Activated T-cell treated with anti-CD3 and anti-CD28 coated beads for 1 hour (primary cell): ENCODE results near the gene MAB21L4.
A peak's percentile ranks its signal among the peaks of the same experiment; 100 is the strongest.

Experiments used
- DNase-seq: peaks from one replicate; pipeline ENCODE4 v3.0.0-alpha.2; 2020; ENCODE audit warnings: low read depth

The MAB21L4 gene

DNA sequence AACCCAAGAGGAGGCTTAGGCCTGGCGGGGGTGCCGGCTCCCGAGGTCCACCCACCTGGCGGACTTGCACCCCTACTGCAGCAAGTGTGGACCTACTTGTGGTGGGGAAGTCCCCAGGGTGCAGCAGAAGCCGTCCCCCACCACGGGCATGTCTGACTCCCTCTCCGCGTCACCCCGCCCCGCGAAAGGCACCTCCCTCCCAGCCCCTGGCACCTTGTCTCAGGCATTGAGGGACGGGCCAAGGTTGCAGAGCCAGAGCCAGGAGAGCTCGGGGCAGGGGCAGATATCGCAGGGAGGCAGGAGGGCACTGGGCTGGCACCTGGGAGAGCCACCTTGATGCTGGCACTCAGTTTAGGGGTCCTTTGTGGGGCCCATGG, 29.2 kb upstream of the MAB21L4 start:
- DNase-seq = no peak

DNA sequence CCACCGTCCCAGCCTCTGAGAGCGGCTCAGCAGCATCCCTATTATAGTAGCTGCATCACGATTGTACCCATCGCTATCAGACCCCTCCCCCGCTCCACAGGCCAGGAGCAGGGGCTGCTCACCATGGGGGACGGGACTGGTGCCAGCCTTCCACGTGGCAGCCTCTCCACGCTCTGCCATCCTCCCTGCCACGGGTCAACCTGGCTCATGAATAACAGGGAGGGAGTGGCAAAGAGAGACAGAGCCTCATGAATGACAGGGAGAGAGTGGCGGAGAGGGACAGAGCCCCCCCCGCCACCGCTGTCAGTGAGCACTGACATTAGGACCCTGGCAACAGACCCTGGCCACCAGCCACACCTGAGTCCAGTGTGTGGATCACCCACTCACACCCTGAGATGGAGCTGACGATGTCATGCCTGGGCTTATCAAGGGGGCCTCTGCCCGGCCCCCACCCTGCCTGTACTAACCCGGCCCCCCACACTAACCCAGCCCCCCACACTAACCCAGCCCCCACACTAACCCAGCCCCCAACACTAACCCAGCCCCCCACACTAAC, 27.1 kb upstream of the MAB21L4 start:
- DNase-seq = no peak

- no peak for DNase-seq
Measured at GRCh38 chr2:240922245-240922981, 26.5 kb upstream of the MAB21L4 start.

DNA sequence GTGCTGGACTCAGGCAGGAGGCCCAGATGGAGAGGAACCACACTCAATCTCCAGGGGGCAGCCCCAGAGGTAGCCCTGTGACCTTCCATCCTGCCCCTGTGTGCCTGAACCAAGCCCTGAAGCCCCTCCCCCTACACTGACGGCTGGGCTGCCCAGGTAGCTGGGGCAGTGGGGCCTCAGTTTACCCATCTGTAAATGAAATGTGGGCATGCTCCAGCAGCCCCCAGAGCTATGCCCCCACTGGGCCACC, 26.0 kb upstream of the MAB21L4 start:
- no peak for DNase-seq

- no peak for DNase-seq
Measured at GRCh38 chr2:240921311-240921994, 25.5 kb upstream of the MAB21L4 start.

DNA sequence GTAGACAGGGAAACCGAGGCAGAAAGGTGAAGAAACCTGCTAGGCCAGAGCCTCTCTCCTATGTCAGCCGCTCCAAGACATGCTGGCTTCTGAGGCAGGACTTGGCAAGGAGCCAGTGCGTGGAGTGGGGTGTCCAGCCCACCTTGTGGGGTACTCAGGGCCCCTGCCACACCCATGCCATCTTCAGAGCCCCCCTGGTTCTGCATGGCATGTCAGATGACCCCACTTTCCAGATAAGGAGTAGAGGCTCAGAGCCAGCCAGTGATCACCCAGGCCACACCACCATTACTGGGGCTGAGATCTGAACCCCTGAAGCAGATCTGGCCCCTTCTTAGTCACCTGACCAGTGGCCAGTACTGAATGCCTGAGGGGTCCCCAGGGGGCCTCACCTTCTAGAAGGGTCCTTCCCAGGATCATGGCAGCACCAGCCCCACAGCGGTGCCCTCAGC, 24.9 kb upstream of the MAB21L4 start:
- no peak for DNase-seq

GRCh38 chr2:240919786-240920782, 24.1 kb upstream of the MAB21L4 start:
- DNase-seq = no peak

DNA sequence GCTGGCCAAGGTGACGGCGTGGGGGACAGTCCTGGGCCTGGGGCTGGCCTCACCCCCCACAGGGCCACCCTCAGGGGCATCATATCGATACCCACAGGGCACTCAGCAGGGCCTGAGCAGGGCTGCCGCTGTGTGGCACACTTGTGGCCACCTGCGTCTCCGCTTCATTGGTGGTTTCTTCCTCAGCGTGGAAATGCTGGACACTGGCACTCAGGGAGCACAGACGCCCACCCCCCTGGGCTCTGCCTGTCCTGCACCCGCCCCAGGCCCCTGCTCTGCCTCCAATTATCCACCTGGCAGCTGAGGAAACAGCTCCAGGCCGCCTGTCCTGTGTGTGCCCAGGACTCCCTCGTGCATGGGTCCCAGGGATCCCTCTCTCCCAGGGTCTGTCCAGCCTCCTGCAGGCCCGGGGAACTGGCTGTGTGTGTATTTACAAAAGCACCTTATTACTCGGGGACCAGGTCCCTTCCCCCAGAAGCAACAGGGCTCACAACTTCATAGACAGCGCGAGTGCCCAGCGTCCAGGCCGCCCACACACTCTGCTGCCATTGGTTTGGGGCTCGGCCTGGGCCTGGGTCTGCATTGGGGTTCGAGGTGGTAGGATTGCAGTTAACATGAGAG, 23.3 kb upstream of the MAB21L4 start:
- DNase-seq = no peak

DNA sequence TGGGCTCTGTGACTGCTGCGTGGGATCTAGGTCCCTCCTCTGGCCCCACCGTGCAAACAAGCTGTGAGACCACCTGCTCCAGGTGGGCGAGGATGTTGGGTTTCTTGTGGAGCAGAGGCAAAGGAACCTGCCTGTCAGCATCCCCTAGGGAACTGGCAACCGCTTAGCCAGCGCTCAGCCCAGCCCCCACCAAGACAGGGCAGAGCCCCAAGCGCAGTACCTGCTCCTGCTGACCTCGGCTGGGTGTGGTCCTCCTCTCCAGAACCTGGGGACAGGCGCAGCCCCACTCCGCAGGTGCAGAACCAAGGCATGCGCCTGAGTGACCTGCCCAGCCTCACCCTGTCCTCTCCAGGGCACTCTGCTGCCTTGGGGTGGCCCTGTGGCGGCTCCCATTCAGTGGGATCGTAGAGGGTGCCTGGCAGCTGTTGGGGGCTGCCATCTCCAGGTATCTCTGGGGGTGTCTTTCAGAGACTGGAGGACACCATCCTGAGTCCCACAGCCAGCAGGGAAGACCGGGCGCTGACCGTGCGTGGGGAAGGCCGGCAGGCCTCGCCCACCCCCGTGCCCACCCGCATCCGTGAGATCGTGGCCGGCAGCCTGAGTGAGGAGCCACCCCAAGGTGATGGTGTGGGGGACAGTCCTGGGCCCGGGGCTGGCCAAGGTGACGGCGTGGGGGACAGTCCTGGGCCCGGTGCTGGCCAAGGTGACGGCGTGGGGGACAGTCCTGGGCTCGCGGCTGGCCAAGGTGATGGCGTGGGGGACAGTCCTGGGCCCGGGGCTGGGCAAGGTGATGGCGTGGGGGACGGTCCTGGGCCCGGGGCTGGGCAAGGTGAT, 22.5 kb upstream of the MAB21L4 start:
- DNase-seq = no peak

GRCh38 chr2:240917684-240918257, 21.8 kb upstream of the MAB21L4 start:
- no peak for DNase-seq

GRCh38 chr2:240917009-240917683, 21.2 kb upstream of the MAB21L4 start:
- no peak for DNase-seq

DNA sequence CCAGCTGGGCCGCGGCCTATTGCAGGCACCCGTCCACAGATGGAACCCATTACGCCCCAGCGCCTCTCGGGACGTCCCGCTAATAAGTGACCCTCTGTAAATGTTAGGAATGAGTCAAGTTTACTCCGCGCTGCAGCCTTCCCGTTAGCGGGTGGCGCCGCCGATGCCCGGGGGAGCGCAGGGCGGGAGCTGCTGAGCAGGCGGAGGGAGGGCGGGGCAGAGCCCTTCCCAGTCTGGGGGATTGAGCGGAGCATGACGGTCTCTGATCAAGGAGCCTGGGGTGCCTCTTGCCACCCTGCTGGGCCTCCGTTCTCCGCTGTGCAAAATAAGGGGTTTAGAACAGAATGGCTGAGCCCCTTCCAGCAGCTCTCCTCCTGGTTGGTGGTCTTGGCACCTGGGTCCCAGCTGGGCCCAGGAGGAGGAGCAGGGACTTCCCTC, 20.6 kb upstream of the MAB21L4 start:
- no peak for DNase-seq

GRCh38 chr2:240915526-240916341, 19.8 kb upstream of the MAB21L4 start:
- no peak for DNase-seq

DNA sequence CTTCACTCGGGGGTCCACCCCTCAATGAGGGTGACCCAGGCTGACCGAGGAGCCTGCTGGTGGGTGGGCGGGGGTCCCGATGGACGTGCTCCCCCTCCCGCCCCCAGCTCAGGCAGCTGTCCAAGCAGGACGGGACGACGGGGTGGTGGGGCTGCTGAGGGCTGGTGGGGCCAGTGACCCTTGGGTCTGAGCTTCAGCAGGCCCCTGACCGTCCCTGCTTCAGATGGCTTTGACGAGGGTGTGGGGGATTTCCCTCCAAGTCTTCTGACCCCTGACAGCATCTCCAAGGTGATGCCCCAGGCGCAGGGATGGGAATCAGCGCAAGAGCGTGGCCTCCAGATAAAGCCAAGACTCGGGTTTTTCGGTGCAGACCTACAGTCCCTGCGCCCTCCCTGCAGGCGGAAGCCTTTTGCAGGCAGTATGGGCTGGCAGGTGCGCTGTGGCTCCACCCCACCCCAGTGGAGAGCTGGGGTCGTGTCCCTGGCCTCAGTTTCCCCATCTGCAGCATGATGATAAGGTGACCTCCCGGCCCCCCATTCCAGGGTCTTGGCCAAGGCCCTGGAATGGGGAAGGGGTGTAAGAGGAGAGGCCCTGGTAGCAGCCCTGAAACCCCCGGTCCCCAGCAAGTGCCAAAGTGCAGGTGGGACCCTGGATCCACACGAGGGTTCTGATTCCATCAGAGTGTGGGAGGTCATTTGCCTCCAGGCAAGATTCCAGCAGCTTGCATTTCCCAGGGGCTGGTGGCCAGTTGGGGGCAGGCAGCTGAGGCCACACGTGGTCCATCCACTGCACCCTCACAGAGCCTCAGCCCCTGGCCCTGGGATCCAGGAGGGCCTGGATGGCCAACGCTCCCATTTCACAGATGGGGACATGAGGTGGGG, 18.9 kb upstream of the MAB21L4 start:
- no peak for DNase-seq

GRCh38 chr2:240913810-240914644, 18.1 kb upstream of the MAB21L4 start:
- DNase-seq = peak; percentile 62

- DNase-seq = no peak
Measured at GRCh38 chr2:240912878-240913809, 17.2 kb upstream of the MAB21L4 start.
